ENCODE results near the gene CDK16.

- TF ChIP-seq CTCF (conservative IDR thresholded peaks at IDR 0.05): no peak
- no peak for TF ChIP-seq ZFX (IDR thresholded peaks at IDR 0.05)
Observed at GRCh38 chrX:47222751-47223350, 4.4 kb downstream of the CDK16 start.
